Activated naive CD4-positive, alpha-beta T cell treated with anti-CD3 and anti-CD28 coated beads for 36 hours (primary cell): ENCODE results near the gene PTPRM. TPM values are rescaled to one million over a fixed set of nuclear protein-coding genes. Genes with fewer than 3 reads are reported as not detected.

Experiments used
- CTCF ChIA-PET: fragments of 350-600 bp; sonication (Branson Sonifier 250); formaldehyde crosslinking; loops from one replicate; lab custom pipeline; 2021; ENCODE audit warnings: antibody characterized with exemption; lab: Charles Lee
- DNase-seq: peaks from one replicate; pipeline ENCODE4 v3.0.0-alpha.2; 2020
- H3K27ac Mint-ChIP-seq: one replicate; pipeline ENCODE4 v1.8.0; 2021; ENCODE audit warnings: mild to moderate bottlenecking, mixed read lengths
- H3K27me3 Mint-ChIP-seq: one replicate; pipeline ENCODE4 v1.8.0; 2021; ENCODE audit warnings: low read depth, mixed read lengths
- H3K36me3 Mint-ChIP-seq: one replicate; pipeline ENCODE4 v1.8.0; 2021; ENCODE audit warnings: low read depth, mixed read lengths
- H3K4me1 Mint-ChIP-seq: one replicate; pipeline ENCODE4 v1.8.0; 2021; ENCODE audit warnings: low read depth, mixed read lengths
- H3K4me3 Mint-ChIP-seq: one replicate; pipeline ENCODE4 v1.8.0; 2021; ENCODE audit warnings: mild to moderate bottlenecking, moderate library complexity, mixed read lengths
- H3K9me3 Mint-ChIP-seq: one replicate; pipeline ENCODE4 v1.8.0; 2021; ENCODE audit warnings: mixed read lengths
- intact Hi-C: fragments of 100-400 bp; cut with micrococcal nuclease; formaldehyde crosslinking; loops from one replicate; pipeline ENCODE4 v1.15.1; 2023
- total RNA-seq, 2 experiments: library from RNA; stranded (reverse); gene quantifications; one replicate each; pipeline ENCODE4 v1.2.3, GENCODE V29; 2021

The PTPRM gene
- total RNA-seq, 2 experiments from 2014 or later = 4.3 to 6.1 TPM

- no peak for DNase-seq
- no peak overlapping the region for H3K27ac Mint-ChIP-seq
- no peak overlapping the region for H3K4me3 Mint-ChIP-seq
- no peaks in the 10 kb centered on the region for H3K4me1 Mint-ChIP-seq
- no peaks in the 10 kb centered on the region for H3K9me3 Mint-ChIP-seq
- CTCF ChIA-PET = no interaction called here
- intact Hi-C loops = no loop called here
- no peaks in the 10 kb centered on the region for H3K36me3 Mint-ChIP-seq
- H3K27me3 Mint-ChIP-seq = no peaks in the 10 kb centered on the region
These were observed 549.9 kb downstream of the PTPRM start for GRCh38 chr18:8117006-8117371.

GRCh38 chr18:8121101-8121500 lies 554.0 kb downstream of the PTPRM start:
- H3K27ac Mint-ChIP-seq = no peak overlapping the region
- no peaks in the 10 kb centered on the region for H3K27me3 Mint-ChIP-seq
- no peaks in the 10 kb centered on the region for H3K9me3 Mint-ChIP-seq
- intact Hi-C loops = no loop called here
- DNase-seq = no peak
- CTCF ChIA-PET = no interaction called here
- H3K4me1 Mint-ChIP-seq = no peaks in the 10 kb centered on the region
- no peak overlapping the region for H3K4me3 Mint-ChIP-seq
- H3K36me3 Mint-ChIP-seq = no peaks in the 10 kb centered on the region

DNA sequence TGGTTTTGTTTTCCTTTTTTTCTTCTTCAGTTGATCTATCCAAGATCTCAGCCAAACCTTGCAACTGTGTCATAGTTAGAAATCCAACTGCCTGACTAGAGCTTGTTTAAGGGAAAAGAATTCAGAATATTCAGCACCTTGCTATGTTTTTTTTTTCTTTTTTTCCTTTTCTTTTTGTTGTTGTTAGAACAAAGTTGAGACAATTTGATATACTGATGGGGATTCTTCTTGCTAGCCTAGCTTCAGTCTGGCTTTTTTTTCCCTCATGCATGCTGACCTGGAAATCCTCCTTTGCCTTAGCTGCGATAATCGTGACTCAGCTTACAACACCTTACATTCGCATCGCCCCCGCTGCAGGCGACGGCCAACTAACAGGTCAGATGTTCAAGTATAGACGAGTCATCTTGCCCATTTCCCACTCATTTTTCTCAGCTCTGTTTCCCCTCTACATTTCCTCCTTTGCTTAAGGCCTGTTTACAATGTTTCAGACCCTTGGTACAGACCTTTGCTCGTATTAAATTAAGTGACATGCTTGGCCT lies 554.9 kb downstream of the PTPRM start:
- CTCF ChIA-PET = no interaction called here
- intact Hi-C loops = no loop called here
- DNase-seq = no peak
- H3K9me3 Mint-ChIP-seq = no peaks in the 10 kb centered on the region
- H3K36me3 Mint-ChIP-seq = no peaks in the 10 kb centered on the region
- no peak overlapping the region for H3K4me3 Mint-ChIP-seq
- H3K27ac Mint-ChIP-seq = no peak overlapping the region
- no peaks in the 10 kb centered on the region for H3K27me3 Mint-ChIP-seq
- no peaks in the 10 kb centered on the region for H3K4me1 Mint-ChIP-seq

DNA sequence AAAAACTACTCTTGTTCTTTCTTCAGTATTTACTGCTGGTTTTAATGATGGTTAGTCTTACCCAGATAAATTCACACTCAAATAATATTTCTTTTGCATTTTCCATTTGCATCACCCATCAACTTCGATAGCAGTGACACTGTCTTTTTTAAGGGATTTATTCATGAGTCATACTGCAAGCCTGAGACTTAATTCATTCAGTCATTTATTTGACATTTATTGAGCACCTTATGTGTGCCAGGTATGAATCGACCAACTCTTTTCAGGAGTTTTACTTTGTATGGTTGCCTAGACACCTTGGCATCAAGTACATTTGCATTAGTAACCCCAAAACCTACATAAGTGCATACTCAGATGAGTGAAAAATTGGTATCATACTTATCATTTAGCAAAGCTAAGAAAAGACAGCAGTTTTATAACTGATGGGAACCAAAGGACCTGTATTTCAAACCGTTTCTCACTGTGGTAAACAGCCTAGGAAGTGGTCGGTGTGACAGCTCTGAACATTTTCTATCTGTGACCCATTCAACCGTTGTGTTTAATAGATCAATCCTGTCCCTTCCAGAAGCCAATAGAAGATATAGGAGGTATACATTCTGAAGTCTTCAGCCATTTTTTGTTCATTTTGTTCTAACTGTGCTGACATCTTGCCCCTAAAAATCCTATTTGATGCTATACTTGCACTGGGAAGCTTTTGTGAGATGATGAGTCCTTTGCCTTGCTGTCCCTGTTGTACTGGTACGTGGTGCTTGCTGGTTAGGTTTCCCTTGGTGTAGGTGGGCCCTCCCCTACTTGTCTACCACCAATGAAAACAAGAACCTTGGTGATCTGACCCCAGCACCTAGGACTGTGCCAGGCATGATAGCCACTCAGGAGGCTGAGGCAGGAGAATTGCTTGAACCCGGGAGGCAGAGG lies 557.4 kb downstream of the PTPRM start:
- Mint-ChIP-seq H3K9me3 (no peaks in the 10 kb centered on the region), H3K27ac (no peak overlapping the region), H3K27me3 (no peaks in the 10 kb centered on the region), H3K4me1 (no peaks in the 10 kb centered on the region), H3K36me3 (no peaks in the 10 kb centered on the region), H3K4me3 (no peak overlapping the region)
- CTCF ChIA-PET = no interaction called here
- intact Hi-C loops = no loop called here
- DNase-seq = no peak

GRCh38 chr18:8130096-8130495 lies 563.0 kb downstream of the PTPRM start:
- intact Hi-C loops = no loop called here
- H3K27ac Mint-ChIP-seq = no peak overlapping the region
- DNase-seq = no peak
- H3K27me3 Mint-ChIP-seq = no peaks in the 10 kb centered on the region
- no peak overlapping the region for H3K4me3 Mint-ChIP-seq
- CTCF ChIA-PET = no interaction called here
- H3K4me1 Mint-ChIP-seq = no peaks in the 10 kb centered on the region
- H3K9me3 Mint-ChIP-seq = no peaks in the 10 kb centered on the region
- H3K36me3 Mint-ChIP-seq = no peaks in the 10 kb centered on the region

DNA sequence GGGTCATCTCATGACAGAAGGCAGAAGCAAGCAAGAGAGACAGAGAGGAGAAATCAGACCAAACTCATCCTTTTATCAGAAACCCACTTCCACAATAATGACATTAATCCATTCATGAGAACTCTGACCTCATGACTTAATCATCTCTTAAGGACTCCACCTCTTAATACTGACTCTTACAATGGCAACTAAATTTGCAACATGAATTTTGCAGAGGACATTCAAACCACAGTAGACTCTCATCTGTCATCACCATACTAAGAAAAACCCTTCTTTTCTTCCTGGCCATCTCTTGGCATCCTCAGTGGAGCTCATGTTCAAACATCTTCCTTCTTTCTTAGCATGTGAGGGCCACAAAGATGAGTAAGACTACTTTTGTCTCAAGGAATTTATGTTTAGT lies 565.9 kb downstream of the PTPRM start:
- no peak overlapping the region for H3K4me3 Mint-ChIP-seq
- H3K27me3 Mint-ChIP-seq = no peaks in the 10 kb centered on the region
- intact Hi-C loops = no loop called here
- H3K9me3 Mint-ChIP-seq = no peaks in the 10 kb centered on the region
- H3K27ac Mint-ChIP-seq = no peak overlapping the region
- no peaks in the 10 kb centered on the region for H3K36me3 Mint-ChIP-seq
- DNase-seq = no peak
- no peaks in the 10 kb centered on the region for H3K4me1 Mint-ChIP-seq
- CTCF ChIA-PET = interaction anchor here (0.6 kb wide), 1 partner anchor 62 kb away, joined by 5 read pairs; no protein-coding TSS in a partner anchor

DNA sequence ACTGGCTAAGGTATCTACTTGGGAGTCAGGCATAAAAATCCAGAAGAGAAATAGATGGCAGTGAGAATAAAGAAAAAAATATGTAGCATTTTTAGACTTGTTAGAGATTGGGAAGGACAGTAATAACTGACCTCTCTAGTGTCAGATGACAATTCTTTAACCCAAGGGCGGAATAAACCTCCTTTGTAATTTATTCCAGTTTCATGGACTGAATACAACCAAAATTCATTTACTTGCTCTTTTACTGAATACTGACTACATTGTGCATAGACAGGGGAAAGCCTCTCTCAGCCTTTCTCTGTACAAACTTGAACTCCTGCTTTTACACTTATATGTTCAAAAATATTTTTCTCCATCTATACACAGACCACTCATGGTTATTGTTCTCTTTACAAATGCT lies 566.8 kb downstream of the PTPRM start:
- Mint-ChIP-seq H3K27ac (no peak overlapping the region), H3K27me3 (no peaks in the 10 kb centered on the region), H3K36me3 (no peaks in the 10 kb centered on the region), H3K4me3 (no peak overlapping the region), H3K9me3 (no peaks in the 10 kb centered on the region), H3K4me1 (no peaks in the 10 kb centered on the region)
- intact Hi-C loops = no loop called here
- no peak for DNase-seq
- CTCF ChIA-PET = no interaction called here

GRCh38 chr18:8139127-8139527 lies 572.0 kb downstream of the PTPRM start:
- intact Hi-C loops = no loop called here
- no peaks in the 10 kb centered on the region for H3K36me3 Mint-ChIP-seq

GRCh38 chr18:8139891-8140406 lies 572.8 kb downstream of the PTPRM start:
- no peak overlapping the region for H3K27ac Mint-ChIP-seq
- intact Hi-C loops = no loop called here
- no peak for DNase-seq
- CTCF ChIA-PET = no interaction called here
- H3K4me3 Mint-ChIP-seq = no peak overlapping the region
- H3K36me3 Mint-ChIP-seq = peaks cover 1% of the 10 kb centered on the region
- H3K27me3 Mint-ChIP-seq = no peaks in the 10 kb centered on the region
- H3K9me3 Mint-ChIP-seq = no peaks in the 10 kb centered on the region
- H3K4me1 Mint-ChIP-seq = no peaks in the 10 kb centered on the region

More at GRCh38 chr18:8139127-8139527, 572.0 kb downstream of the PTPRM start:
- Mint-ChIP-seq H3K27me3 (no peaks in the 10 kb centered on the region), H3K4me1 (no peaks in the 10 kb centered on the region), H3K27ac (no peak overlapping the region), H3K4me3 (no peak overlapping the region), H3K9me3 (no peaks in the 10 kb centered on the region)
- CTCF ChIA-PET = no interaction called here
- DNase-seq = no peak

DNA sequence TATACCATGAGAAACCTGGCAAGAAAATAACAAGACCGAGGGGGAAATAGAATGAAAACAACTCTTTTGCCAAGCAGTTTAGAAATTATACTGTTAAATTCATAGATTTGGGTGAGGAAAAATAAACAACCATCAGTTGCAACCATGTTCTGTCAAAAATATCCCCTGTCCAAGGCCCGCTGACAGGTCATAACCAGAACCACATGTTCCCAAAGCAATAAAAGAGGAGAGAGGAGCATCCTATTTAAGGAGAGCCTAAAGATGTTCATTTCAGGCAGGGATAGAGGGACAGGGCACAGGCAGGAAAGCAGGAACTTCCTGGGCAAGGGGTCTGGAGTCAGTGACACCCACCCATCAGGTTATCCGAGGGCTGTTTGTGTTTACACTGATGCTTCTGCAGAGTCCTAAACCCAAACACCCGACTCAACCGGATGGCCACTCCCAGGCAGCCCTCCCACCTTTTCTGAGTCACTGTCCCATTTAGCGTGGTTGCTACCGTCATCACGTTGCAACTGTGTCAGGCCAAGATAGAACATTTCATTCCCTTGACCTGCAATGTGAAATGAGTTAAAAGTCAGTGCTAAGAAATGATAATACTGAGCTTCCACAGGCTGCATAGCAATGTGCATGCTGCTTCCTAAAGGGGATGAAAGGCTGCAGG lies 573.9 kb downstream of the PTPRM start:
- peaks cover 1% of the 10 kb centered on the region for H3K36me3 Mint-ChIP-seq
- intact Hi-C loops = no loop called here
- H3K27ac Mint-ChIP-seq = no peak overlapping the region
- DNase-seq = no peak
- H3K4me1 Mint-ChIP-seq = no peaks in the 10 kb centered on the region
- no peaks in the 10 kb centered on the region for H3K27me3 Mint-ChIP-seq
- CTCF ChIA-PET = no interaction called here
- H3K4me3 Mint-ChIP-seq = no peak overlapping the region
- H3K9me3 Mint-ChIP-seq = no peaks in the 10 kb centered on the region

- CTCF ChIA-PET = interaction anchor here (0.6 kb wide), 1 partner anchor 133 kb away, joined by 3 read pairs; no protein-coding TSS in a partner anchor
- peaks cover 3% of the 10 kb centered on the region for H3K9me3 Mint-ChIP-seq
- DNase-seq = no peak
- intact Hi-C loops = no loop called here
- H3K27ac Mint-ChIP-seq = no peak overlapping the region
- H3K36me3 Mint-ChIP-seq = peaks cover 1% of the 10 kb centered on the region
- H3K4me1 Mint-ChIP-seq = no peaks in the 10 kb centered on the region
- H3K4me3 Mint-ChIP-seq = no peak overlapping the region
- no peaks in the 10 kb centered on the region for H3K27me3 Mint-ChIP-seq
These were observed 575.1 kb downstream of the PTPRM start for GRCh38 chr18:8142131-8142711.

- no peaks in the 10 kb centered on the region for H3K4me1 Mint-ChIP-seq
- H3K27me3 Mint-ChIP-seq = no peaks in the 10 kb centered on the region
- no peak overlapping the region for H3K4me3 Mint-ChIP-seq
- CTCF ChIA-PET = interaction anchor here (0.6 kb wide), 2 partner anchors 29 to 134 kb away, joined by 3 read pairs; no protein-coding TSS in a partner anchor
- H3K36me3 Mint-ChIP-seq = peaks cover 1% of the 10 kb centered on the region
- no peak for DNase-seq
- no peak overlapping the region for H3K27ac Mint-ChIP-seq
- intact Hi-C loops = no loop called here
- H3K9me3 Mint-ChIP-seq = peaks cover 3% of the 10 kb centered on the region
These were observed 575.8 kb downstream of the PTPRM start for GRCh38 chr18:8142932-8143331.
